ENCODE data around the gene POLR3A.

Gene POLR3A

GRCh38 chr10:78035437-78035836 lies 6.1 kb upstream of the POLR3A start:
- no peak overlapping the region for H3K18ac ChIP-seq (ENCODE audit: low read length)
- H3K4me1 ChIP-seq (ENCODE audit: control insufficient read depth, low read depth, low read length), result peaks cover 5% of the 10 kb centered on the region
- H3K79me1 ChIP-seq (ENCODE audit: low read length), result peaks cover 14% of the 10 kb centered on the region
- no peak overlapping the region for H2AK5ac ChIP-seq (ENCODE audit: low read length)
- H3K56ac ChIP-seq (ENCODE audit: low read length), result peak overlapping the region; percentile 84
- peak overlapping the region; percentile 96 for H3K9ac ChIP-seq (ENCODE audit: low read length)
- H3K4me2 ChIP-seq (ENCODE audit: low read length), result peak overlapping the region; percentile 82
- no peak for DNase-seq
- H3K36me3 ChIP-seq (ENCODE audit: control insufficient read depth, insufficient read depth, low read length), result peaks cover 24% of the 10 kb centered on the region
- H2BK5ac ChIP-seq (ENCODE audit: low read length), result no peak overlapping the region
- H3K27me3 ChIP-seq (ENCODE audit: insufficient read depth, low read length, poor library complexity), result no peaks in the 10 kb centered on the region
- no peak overlapping the region for H2BK120ac ChIP-seq (ENCODE audit: low read depth, low read length)
- H3K23ac ChIP-seq (ENCODE audit: low read length), result no peak overlapping the region
- no peak overlapping the region for H4K8ac ChIP-seq (ENCODE audit: low read depth, low read length)
- H4K5ac ChIP-seq (ENCODE audit: low read length), result no peak overlapping the region
- H3K4ac ChIP-seq (ENCODE audit: low read depth, low read length), result no peak overlapping the region
- H3K27ac ChIP-seq (ENCODE audit: low read depth, low read length), result no peak overlapping the region
- no peak overlapping the region for H2BK15ac ChIP-seq (replicated peaks; ENCODE audit: low read depth)
- H3K79me2 ChIP-seq (ENCODE audit: control insufficient read depth, insufficient read depth, low read length), result peaks cover 54% of the 10 kb centered on the region
- no peak overlapping the region for H3K4me3 ChIP-seq (ENCODE audit: low read length)
- WGBS (ENCODE audit: extremely low coverage, insufficient coverage, low lambda C conversion rate), result no CpG with 5 or more reads among the region's 5 CpGs

GRCh38 chr10:78035025-78035424 lies 5.7 kb upstream of the POLR3A start:
- Histone ChIP-seq H3K4me3 (ENCODE audit: low read length) (peak overlapping the region; percentile 97), H4K8ac (ENCODE audit: low read depth, low read length) (no peak overlapping the region), H2BK15ac (replicated peaks; ENCODE audit: low read depth) (no peak overlapping the region), H3K79me1 (ENCODE audit: low read length) (peaks cover 14% of the 10 kb centered on the region), H3K4me1 (ENCODE audit: control insufficient read depth, low read depth, low read length) (peaks cover 5% of the 10 kb centered on the region), H3K36me3 (ENCODE audit: control insufficient read depth, insufficient read depth, low read length) (peaks cover 24% of the 10 kb centered on the region), H3K27ac (ENCODE audit: low read depth, low read length) (no peak overlapping the region), H2BK120ac (ENCODE audit: low read depth, low read length) (no peak overlapping the region), H2BK5ac (ENCODE audit: low read length) (no peak overlapping the region), H3K23ac (ENCODE audit: low read length) (no peak overlapping the region), H3K4ac (ENCODE audit: low read depth, low read length) (no peak overlapping the region), H3K79me2 (ENCODE audit: control insufficient read depth, insufficient read depth, low read length) (peaks cover 54% of the 10 kb centered on the region), H3K18ac (ENCODE audit: low read length) (no peak overlapping the region), H3K9ac (ENCODE audit: low read length) (peak overlapping the region; percentile 96), H3K27me3 (ENCODE audit: insufficient read depth, low read length, poor library complexity) (no peaks in the 10 kb centered on the region), H3K4me2 (ENCODE audit: low read length) (peak overlapping the region; percentile 82), H2AK5ac (ENCODE audit: low read length) (no peak overlapping the region), H4K5ac (ENCODE audit: low read length) (no peak overlapping the region), H3K56ac (ENCODE audit: low read length) (peak overlapping the region; percentile 84)
- DNase-seq, result no peak
- no CpG with 5 or more reads among the region's 5 CpGs for WGBS (ENCODE audit: extremely low coverage, insufficient coverage, low lambda C conversion rate)

GRCh38 chr10:78033637-78034470 lies 4.5 kb upstream of the POLR3A start, which contains the start of gene RPS24:
Gene RPS24, plus strand, starts transcription at chr10:78033863. Its CDS starts 39 bp downstream, at chr10:78033902.
- WGBS (ENCODE audit: extremely low coverage, insufficient coverage, low lambda C conversion rate), result no CpG with 5 or more reads among the region's 55 CpGs

GRCh38 chr10:78033387-78033636 lies 4.0 kb upstream of the POLR3A start:
- Histone ChIP-seq H3K27ac (ENCODE audit: low read depth, low read length) (no peak overlapping the region), H3K23ac (ENCODE audit: low read length) (no peak overlapping the region), H3K18ac (ENCODE audit: low read length) (no peak overlapping the region), H3K79me1 (ENCODE audit: low read length) (peaks cover 9% of the 10 kb centered on the region), H3K79me2 (ENCODE audit: control insufficient read depth, insufficient read depth, low read length) (peaks cover 52% of the 10 kb centered on the region), H4K5ac (ENCODE audit: low read length) (no peak overlapping the region), H2BK15ac (replicated peaks; ENCODE audit: low read depth) (no peak overlapping the region), H2BK120ac (ENCODE audit: low read depth, low read length) (no peak overlapping the region), H3K4me2 (ENCODE audit: low read length) (peak overlapping the region; percentile 35), H3K56ac (ENCODE audit: low read length) (no peak overlapping the region), H3K4me1 (ENCODE audit: control insufficient read depth, low read depth, low read length) (peaks cover 5% of the 10 kb centered on the region), H3K9ac (ENCODE audit: low read length) (peak overlapping the region; percentile 56), H3K36me3 (ENCODE audit: control insufficient read depth, insufficient read depth, low read length) (peaks cover 13% of the 10 kb centered on the region), H2AK5ac (ENCODE audit: low read length) (no peak overlapping the region), H3K4me3 (ENCODE audit: low read length) (no peak overlapping the region), H2BK5ac (ENCODE audit: low read length) (no peak overlapping the region), H4K8ac (ENCODE audit: low read depth, low read length) (no peak overlapping the region), H3K27me3 (ENCODE audit: insufficient read depth, low read length, poor library complexity) (no peaks in the 10 kb centered on the region), H3K4ac (ENCODE audit: low read depth, low read length) (no peak overlapping the region)
- no peak for DNase-seq
- no CpG with 5 or more reads among the region's 4 CpGs for WGBS (ENCODE audit: extremely low coverage, insufficient coverage, low lambda C conversion rate)

More at GRCh38 chr10:78033637-78034470, 4.5 kb upstream of the POLR3A start, which contains the start of gene RPS24:
- no peak within 1 kb of the TSS for H2BK120ac ChIP-seq (ENCODE audit: low read depth, low read length)
- H4K8ac ChIP-seq (ENCODE audit: low read depth, low read length), result no peak within 1 kb of the TSS
- peak within 1 kb of the TSS; percentile 24 for H3K23ac ChIP-seq (ENCODE audit: low read length)
- peak within 1 kb of the TSS; percentile 97 for H3K4me3 ChIP-seq (ENCODE audit: low read length)
- peak; percentile 98 for DNase-seq
- peak within 1 kb of the TSS; percentile 90 for H3K4ac ChIP-seq (ENCODE audit: low read depth, low read length)
- peak within 1 kb of the TSS; percentile 84 for H3K56ac ChIP-seq (ENCODE audit: low read length)
- H3K79me1 ChIP-seq (ENCODE audit: low read length), result peaks cover 9% of the 10 kb centered on the region
- H4K5ac ChIP-seq (ENCODE audit: low read length), result no peak within 1 kb of the TSS
- peak within 1 kb of the TSS; percentile 82 for H3K4me2 ChIP-seq (ENCODE audit: low read length)
- peaks cover 51% of the 10 kb centered on the region for H3K79me2 ChIP-seq (ENCODE audit: control insufficient read depth, insufficient read depth, low read length)
- peak within 1 kb of the TSS; percentile 88 for H3K27ac ChIP-seq (ENCODE audit: low read depth, low read length)
- no peak within 1 kb of the TSS for H2AK5ac ChIP-seq (ENCODE audit: low read length)
- H3K9ac ChIP-seq (ENCODE audit: low read length), result peak within 1 kb of the TSS; percentile 96
- H3K18ac ChIP-seq (ENCODE audit: low read length), result peak within 1 kb of the TSS; percentile 94
- H3K27me3 ChIP-seq (ENCODE audit: insufficient read depth, low read length, poor library complexity), result no peaks in the 10 kb centered on the region
- H3K36me3 ChIP-seq (ENCODE audit: control insufficient read depth, insufficient read depth, low read length), result peaks cover 17% of the 10 kb centered on the region
- H2BK15ac ChIP-seq (replicated peaks; ENCODE audit: low read depth), result no peak within 1 kb of the TSS
- peak within 1 kb of the TSS; percentile 62 for H2BK5ac ChIP-seq (ENCODE audit: low read length)
- peaks cover 5% of the 10 kb centered on the region for H3K4me1 ChIP-seq (ENCODE audit: control insufficient read depth, low read depth, low read length)

- peak overlapping the region; percentile 81 for H3K4me3 ChIP-seq (ENCODE audit: low read length)
- H3K27me3 ChIP-seq (ENCODE audit: insufficient read depth, low read length, poor library complexity), result no peaks in the 10 kb centered on the region
- peak overlapping the region; percentile 98 for H3K56ac ChIP-seq (ENCODE audit: low read length)
- no peak overlapping the region for H2BK5ac ChIP-seq (ENCODE audit: low read length)
- peaks cover 5% of the 10 kb centered on the region for H3K36me3 ChIP-seq (ENCODE audit: control insufficient read depth, insufficient read depth, low read length)
- no peak overlapping the region for H2BK120ac ChIP-seq (ENCODE audit: low read depth, low read length)
- H4K5ac ChIP-seq (ENCODE audit: low read length), result no peak overlapping the region
- H2AK5ac ChIP-seq (ENCODE audit: low read length), result no peak overlapping the region
- peaks cover 21% of the 10 kb centered on the region for H3K79me2 ChIP-seq (ENCODE audit: control insufficient read depth, insufficient read depth, low read length)
- H3K27ac ChIP-seq (ENCODE audit: low read depth, low read length), result no peak overlapping the region
- H3K4me2 ChIP-seq (ENCODE audit: low read length), result peak overlapping the region; percentile 71
- H4K8ac ChIP-seq (ENCODE audit: low read depth, low read length), result no peak overlapping the region
- H3K79me1 ChIP-seq (ENCODE audit: low read length), result peaks cover 15% of the 10 kb centered on the region
- no peak for DNase-seq
- no peak overlapping the region for H3K18ac ChIP-seq (ENCODE audit: low read length)
- no peaks in the 10 kb centered on the region for H3K4me1 ChIP-seq (ENCODE audit: control insufficient read depth, low read depth, low read length)
- no CpG with 5 or more reads among the region's 36 CpGs for WGBS (ENCODE audit: extremely low coverage, insufficient coverage, low lambda C conversion rate)
- peak overlapping the region; percentile 95 for H3K9ac ChIP-seq (ENCODE audit: low read length)
- H2BK15ac ChIP-seq (replicated peaks; ENCODE audit: low read depth), result no peak overlapping the region
- H3K23ac ChIP-seq (ENCODE audit: low read length), result no peak overlapping the region
- no peak overlapping the region for H3K4ac ChIP-seq (ENCODE audit: low read depth, low read length)
Measured at GRCh38 chr10:78028438-78029268, 662 bp downstream of the POLR3A start.
